HEK293 (cell line): Measurements from ENCODE around the gene PRELID3B.

Experiments
- TF ChIP-seq, protein P1 (sequence below): fragments of 450-650 bp; formaldehyde crosslinking; IDR thresholded peaks from 2 replicates; pipeline ENCODE4 v1.5.1; 2016; ENCODE audit warnings: missing biosample characterization, missing genetic modification characterization
- TF ChIP-seq, protein P2 (sequence below): fragments of 450-650 bp; IDR thresholded peaks from 2 replicates; pipeline ENCODE4 v1.5.1; 2018; ENCODE audit warnings: missing biosample characterization, mild to moderate bottlenecking, missing genetic modification characterization

DNA sequence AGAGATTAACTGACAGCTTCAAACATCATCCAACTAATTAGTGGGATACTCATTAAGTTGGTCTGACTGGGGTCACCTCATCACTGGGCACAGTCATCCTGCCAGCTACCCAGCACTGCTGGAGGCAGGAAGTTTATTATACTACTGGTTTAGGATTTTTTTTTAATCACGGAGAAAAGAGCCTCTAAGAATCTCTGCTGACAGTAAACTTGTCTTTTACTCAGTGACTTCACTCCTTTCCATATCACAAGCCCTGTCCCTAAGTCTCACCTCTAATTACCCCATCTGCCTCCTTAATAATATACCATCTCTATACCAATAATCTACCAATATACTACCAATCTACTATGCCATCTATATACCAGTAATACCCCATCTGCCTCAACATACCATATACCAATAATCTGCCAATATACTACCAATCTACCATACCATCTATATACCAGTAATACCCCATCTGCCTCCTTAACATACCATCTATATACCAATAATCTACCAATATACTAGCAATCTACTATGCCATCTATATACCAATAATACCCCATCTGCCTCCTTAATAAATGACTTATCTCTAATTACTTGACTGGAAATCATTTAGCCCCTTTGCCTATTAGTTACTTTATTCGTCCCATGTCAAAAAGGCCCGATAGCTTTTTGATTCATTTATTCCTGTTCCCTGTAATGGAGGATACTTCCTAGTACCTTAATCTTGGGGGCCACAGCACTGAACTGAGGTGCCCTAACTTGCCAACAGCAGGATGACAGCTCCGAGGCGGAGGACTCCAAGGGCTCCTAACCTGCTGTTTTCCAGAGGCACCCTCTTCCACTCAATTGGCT, 15.5 kb downstream of the PRELID3B start:
- TF ChIP-seq, protein P1, sequence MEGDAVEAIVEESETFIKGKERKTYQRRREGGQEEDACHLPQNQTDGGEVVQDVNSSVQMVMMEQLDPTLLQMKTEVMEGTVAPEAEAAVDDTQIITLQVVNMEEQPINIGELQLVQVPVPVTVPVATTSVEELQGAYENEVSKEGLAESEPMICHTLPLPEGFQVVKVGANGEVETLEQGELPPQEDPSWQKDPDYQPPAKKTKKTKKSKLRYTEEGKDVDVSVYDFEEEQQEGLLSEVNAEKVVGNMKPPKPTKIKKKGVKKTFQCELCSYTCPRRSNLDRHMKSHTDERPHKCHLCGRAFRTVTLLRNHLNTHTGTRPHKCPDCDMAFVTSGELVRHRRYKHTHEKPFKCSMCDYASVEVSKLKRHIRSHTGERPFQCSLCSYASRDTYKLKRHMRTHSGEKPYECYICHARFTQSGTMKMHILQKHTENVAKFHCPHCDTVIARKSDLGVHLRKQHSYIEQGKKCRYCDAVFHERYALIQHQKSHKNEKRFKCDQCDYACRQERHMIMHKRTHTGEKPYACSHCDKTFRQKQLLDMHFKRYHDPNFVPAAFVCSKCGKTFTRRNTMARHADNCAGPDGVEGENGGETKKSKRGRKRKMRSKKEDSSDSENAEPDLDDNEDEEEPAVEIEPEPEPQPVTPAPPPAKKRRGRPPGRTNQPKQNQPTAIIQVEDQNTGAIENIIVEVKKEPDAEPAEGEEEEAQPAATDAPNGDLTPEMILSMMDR: no peak
- TF ChIP-seq, protein P2, sequence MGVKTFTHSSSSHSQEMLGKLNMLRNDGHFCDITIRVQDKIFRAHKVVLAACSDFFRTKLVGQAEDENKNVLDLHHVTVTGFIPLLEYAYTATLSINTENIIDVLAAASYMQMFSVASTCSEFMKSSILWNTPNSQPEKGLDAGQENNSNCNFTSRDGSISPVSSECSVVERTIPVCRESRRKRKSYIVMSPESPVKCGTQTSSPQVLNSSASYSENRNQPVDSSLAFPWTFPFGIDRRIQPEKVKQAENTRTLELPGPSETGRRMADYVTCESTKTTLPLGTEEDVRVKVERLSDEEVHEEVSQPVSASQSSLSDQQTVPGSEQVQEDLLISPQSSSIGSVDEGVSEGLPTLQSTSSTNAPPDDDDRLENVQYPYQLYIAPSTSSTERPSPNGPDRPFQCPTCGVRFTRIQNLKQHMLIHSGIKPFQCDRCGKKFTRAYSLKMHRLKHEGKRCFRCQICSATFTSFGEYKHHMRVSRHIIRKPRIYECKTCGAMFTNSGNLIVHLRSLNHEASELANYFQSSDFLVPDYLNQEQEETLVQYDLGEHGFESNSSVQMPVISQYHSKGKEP (tag by site-specific recombination): no peak
